GM13977 (cell line): ENCODE results near the gene SHC1.
A peak's percentile ranks its signal among the peaks of the same experiment; 100 is the strongest.
"Not testable (repeated sequence)": the region's sequence is repeated elsewhere in the genome, so short reads cannot be mapped to it uniquely, and the experiment has no call there.

Experiments
- DNase-seq: peaks from one replicate; pipeline ENCODE4 v3.0.0; 2012; ENCODE audit warnings: low spot score
- in situ Hi-C: fragments of 300-500 bp; cut with MboI; formaldehyde crosslinking; loops from one replicate; pipeline ENCODE4 v1.12.0; 2022; ENCODE audit warnings: low sequenced_read_pairs, low pct_unique_long_range_greater_than_20kb, mixed read lengths, inconsistent platforms; ENCODE audit not compliant: unreplicated experiment
- TF ChIP-seq, protein P1 (sequence below): IDR thresholded peaks from 2 replicates; pipeline ENCODE4 v1.5.1; 2012; ENCODE audit warnings: mild to moderate bottlenecking, control low read depth; ENCODE audit not compliant: insufficient read depth; ENCODE audit errors: extremely low read depth, missing control alignments

The SHC1 gene

DNA sequence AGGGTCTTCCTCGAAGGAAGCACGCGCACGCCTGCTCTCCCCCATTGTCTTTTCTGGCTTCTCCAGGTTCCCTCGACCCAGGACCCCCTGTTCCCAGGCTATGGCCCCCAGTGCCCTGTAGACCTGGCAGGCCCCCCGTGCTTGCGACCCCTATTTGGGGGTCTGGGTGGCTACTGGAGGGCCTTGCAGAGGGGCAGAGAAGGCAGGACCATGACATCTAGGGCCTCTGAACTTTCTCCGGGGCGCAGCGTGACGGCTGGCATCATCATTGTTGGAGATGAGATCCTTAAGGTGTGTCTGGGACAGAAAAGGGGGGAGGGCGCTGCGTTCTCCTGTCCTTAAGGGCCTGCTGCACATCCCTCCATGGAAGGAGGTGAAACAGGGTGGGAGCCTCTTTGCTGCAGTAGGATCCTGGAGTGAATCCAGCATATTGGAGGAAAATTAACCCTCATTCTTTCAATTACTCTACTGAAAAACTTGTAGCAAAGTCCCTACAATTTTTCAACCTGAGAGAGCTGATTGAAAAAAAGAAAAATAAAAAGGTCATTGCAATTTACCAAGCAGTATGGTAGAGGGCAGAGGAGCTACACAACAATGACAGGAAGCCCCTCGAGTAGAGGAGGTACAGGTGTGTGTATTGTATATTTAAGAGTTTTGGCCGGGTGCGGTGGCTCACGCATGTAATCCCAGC is 13.4 kb upstream of the SHC1 start:
- DNase-seq, result no peak
- TF ChIP-seq, protein P1, sequence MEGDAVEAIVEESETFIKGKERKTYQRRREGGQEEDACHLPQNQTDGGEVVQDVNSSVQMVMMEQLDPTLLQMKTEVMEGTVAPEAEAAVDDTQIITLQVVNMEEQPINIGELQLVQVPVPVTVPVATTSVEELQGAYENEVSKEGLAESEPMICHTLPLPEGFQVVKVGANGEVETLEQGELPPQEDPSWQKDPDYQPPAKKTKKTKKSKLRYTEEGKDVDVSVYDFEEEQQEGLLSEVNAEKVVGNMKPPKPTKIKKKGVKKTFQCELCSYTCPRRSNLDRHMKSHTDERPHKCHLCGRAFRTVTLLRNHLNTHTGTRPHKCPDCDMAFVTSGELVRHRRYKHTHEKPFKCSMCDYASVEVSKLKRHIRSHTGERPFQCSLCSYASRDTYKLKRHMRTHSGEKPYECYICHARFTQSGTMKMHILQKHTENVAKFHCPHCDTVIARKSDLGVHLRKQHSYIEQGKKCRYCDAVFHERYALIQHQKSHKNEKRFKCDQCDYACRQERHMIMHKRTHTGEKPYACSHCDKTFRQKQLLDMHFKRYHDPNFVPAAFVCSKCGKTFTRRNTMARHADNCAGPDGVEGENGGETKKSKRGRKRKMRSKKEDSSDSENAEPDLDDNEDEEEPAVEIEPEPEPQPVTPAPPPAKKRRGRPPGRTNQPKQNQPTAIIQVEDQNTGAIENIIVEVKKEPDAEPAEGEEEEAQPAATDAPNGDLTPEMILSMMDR, result no peak
- in situ Hi-C loops, result no loop called here

DNA sequence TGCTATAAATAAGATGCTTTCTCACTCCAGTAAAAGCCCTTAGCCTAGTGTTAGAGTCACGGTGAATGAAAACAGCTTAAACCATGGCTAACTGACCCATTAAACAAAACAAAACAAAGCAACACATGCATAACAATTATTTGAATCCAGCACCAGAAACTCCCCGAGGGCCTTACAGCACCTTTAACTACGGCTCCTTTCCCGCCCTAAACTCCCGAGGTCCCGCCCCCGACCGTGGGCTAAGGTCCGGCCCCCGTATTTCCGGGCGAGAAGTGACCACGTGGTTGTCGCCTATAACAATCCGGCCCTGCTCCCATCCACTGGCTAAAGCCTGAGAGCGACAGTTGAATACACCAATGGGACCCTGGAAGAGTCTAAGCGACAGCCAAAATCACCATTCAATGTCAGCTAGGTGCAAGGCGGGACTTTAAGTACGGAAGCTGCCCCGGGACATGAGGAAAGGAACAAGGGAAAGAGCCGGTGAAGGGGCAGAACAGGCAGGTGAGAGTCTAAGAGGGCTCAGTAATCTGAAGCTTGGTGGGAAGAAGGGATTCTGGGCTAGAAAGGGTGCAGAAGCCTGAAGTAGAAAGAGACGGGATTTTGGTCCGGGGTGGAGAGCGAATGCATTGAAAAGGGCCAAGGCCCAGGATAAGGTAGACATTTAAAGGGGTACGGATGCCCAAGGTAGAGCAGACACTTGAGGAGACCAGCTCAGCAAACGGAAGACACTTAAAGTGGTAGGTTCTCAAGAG is 12.5 kb upstream of the SHC1 start, which contains the start of gene FLAD1:
FLAD1 (plus strand) TSS at position 448 of the 752 bp plus-strand sequence. CDS start 351 bp downstream, outside the sequence.
- TF ChIP-seq, protein P1, result no peak
- peak; percentile 97 for DNase-seq
- in situ Hi-C loops, result no loop called here

DNA sequence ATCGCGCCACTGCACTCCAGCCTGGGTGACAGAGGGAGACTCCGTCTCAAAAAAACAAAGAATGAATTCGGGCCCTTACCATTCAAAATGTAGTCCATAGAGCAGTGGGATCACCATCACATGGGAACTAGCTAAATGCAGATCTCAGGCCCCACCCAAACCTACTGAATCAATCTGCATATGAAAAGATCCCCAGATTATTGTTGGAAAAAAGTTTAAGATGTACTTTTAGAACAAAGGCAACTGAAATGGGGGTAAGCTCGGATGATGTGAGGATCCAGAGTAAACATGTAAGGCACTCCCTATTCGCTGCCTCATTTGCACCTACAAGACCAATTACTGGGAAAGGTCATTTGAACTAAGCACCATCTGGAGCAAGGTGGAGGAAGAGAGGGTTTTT is 11.8 kb upstream of the SHC1 start:
- no peak for DNase-seq
- in situ Hi-C loops, result no loop called here
- TF ChIP-seq, protein P1, result no peak

DNA sequence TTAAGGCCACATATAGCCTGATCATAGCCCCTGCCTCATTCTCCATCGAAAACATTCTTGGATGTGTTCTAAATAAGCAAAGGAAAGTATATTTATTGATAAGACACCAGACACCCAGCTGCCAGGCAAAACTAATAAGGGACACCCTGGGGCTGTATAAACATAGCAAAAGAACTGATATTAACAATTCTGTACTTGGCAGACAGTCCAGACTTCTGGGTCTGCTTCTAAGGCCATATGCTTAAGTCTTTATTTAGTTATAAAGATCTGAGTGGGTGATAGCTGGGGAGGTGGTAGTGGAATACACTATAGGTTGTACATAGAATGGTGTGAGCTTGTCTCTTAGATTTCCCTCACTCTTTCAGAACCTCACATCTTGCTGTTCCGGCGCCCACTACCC is 7.8 kb upstream of the SHC1 start:
- no peak for DNase-seq
- in situ Hi-C loops, result no loop called here
- TF ChIP-seq, protein P1, result no peak

DNA sequence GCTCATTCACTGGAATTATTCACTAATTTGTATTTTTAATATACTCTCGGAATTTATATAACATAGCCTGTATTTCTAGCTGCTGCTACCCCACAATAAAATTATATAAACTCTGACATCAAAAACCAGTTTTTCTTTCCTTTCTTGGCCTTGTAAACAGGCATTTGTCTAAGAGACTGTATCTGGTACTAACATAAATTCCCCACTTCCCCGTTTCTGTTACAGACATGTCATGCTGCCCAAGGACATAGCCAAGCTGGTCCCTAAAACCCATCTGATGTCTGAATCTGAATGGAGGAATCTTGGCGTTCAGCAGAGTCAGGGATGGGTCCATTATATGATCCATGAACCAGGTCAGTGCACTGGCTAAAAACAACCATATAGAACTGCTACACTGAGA is 7.2 kb upstream of the SHC1 start:
- DNase-seq, in situ Hi-C loops: not testable (repeated sequence)

DNA sequence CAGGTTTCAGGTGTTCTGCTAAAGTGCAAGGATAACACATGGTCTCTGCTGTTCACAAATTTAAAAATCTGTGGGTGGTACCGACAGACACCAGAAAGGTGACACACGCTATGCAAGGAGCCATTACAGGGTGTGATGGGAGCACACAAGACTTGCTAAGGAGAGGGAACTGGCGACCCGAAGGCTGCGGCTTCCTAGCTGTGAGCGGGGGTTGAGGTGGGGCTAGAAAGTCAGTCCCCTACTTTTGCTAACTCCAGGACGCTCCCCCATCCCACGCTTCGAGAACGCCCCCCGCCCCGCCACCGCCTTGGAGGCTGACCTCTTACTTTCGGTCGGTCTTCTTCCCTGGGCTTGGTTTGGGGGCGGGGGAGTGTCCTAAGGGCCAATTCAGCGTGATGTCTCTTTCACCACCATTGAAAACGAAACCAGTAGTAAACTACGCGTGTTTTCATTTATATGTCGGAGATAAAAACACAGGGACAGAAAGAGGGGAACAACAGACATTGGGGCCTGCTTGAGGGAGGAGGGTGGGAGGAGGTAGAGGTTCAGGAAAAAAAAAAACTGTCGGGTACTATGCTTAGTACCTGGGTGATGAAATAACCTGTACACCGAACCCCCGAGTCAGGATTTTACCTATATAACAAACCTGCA is 5.0 kb upstream of the SHC1 start:
- TF ChIP-seq, protein P1, result no peak
- in situ Hi-C loops, result no loop called here
- peak; percentile 55 for DNase-seq
